NOMO-1 treated with DMSO at 0.1 percent for 48 hours (cell line): ENCODE data around the gene DOK6.

ENCODE experiments used
- DNase-seq: peaks from one replicate; lab custom pipeline; 2025; ENCODE audit not compliant: unreplicated experiment; lab: John Stamatoyannopoulos, UW

The DOK6 gene

GRCh38 chr18:69537183-69537582, 136.5 kb downstream of the DOK6 start:
- DNase-seq = no peak

- no peak for DNase-seq
Measured at GRCh38 chr18:69538849-69539248, 138.2 kb downstream of the DOK6 start.

- DNase-seq = no peak
Measured at GRCh38 chr18:69539404-69539803, 138.7 kb downstream of the DOK6 start.

GRCh38 chr18:69556228-69556627, 155.5 kb downstream of the DOK6 start:
- DNase-seq = no peak

GRCh38 chr18:69557282-69557681, 156.6 kb downstream of the DOK6 start:
- DNase-seq = no peak

GRCh38 chr18:69558052-69558451, 157.4 kb downstream of the DOK6 start:
- DNase-seq = peak; percentile 1

GRCh38 chr18:69559604-69560003, 158.9 kb downstream of the DOK6 start:
- DNase-seq = no peak

- DNase-seq = no peak
Measured at GRCh38 chr18:69564602-69565001, 163.9 kb downstream of the DOK6 start.

GRCh38 chr18:69567813-69568488, 167.3 kb downstream of the DOK6 start:
- DNase-seq = no peak

- DNase-seq = no peak
Measured at GRCh38 chr18:69569133-69569532, 168.4 kb downstream of the DOK6 start.

GRCh38 chr18:69574401-69574800, 173.7 kb downstream of the DOK6 start:
- DNase-seq = no peak

GRCh38 chr18:69580107-69580506, 179.4 kb downstream of the DOK6 start:
- peak; percentile 50 for DNase-seq

GRCh38 chr18:69584429-69584828, 183.7 kb downstream of the DOK6 start:
- DNase-seq = no peak

- no peak for DNase-seq
Measured at GRCh38 chr18:69585696-69586095, 185.0 kb downstream of the DOK6 start.

GRCh38 chr18:69586537-69586936, 185.8 kb downstream of the DOK6 start:
- no peak for DNase-seq

- DNase-seq = no peak
Measured at GRCh38 chr18:69588301-69588700, 187.6 kb downstream of the DOK6 start.

GRCh38 chr18:69590150-69590549, 189.5 kb downstream of the DOK6 start:
- no peak for DNase-seq

- no peak for DNase-seq
Measured at GRCh38 chr18:69596345-69596744, 195.7 kb downstream of the DOK6 start.

- DNase-seq = no peak
Measured at GRCh38 chr18:69597561-69597960, 196.9 kb downstream of the DOK6 start.

- no peak for DNase-seq
Measured at GRCh38 chr18:69599377-69599776, 198.7 kb downstream of the DOK6 start.

- no peak for DNase-seq
Measured at GRCh38 chr18:69612242-69612641, 211.6 kb downstream of the DOK6 start.

GRCh38 chr18:69616114-69616513, 215.4 kb downstream of the DOK6 start:
- no peak for DNase-seq

- no peak for DNase-seq
Measured at GRCh38 chr18:69617408-69617807, 216.7 kb downstream of the DOK6 start.
